NCI-H748 (cell line): ENCODE measurements around the gene HACD4.

Source experiments
- DNase-seq: peaks from one replicate; lab custom pipeline; 2025; ENCODE audit not compliant: unreplicated experiment; lab: John Stamatoyannopoulos, UW

Gene HACD4, protein sequence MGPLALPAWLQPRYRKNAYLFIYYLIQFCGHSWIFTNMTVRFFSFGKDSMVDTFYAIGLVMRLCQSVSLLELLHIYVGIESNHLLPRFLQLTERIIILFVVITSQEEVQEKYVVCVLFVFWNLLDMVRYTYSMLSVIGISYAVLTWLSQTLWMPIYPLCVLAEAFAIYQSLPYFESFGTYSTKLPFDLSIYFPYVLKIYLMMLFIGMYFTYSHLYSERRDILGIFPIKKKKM

DNA sequence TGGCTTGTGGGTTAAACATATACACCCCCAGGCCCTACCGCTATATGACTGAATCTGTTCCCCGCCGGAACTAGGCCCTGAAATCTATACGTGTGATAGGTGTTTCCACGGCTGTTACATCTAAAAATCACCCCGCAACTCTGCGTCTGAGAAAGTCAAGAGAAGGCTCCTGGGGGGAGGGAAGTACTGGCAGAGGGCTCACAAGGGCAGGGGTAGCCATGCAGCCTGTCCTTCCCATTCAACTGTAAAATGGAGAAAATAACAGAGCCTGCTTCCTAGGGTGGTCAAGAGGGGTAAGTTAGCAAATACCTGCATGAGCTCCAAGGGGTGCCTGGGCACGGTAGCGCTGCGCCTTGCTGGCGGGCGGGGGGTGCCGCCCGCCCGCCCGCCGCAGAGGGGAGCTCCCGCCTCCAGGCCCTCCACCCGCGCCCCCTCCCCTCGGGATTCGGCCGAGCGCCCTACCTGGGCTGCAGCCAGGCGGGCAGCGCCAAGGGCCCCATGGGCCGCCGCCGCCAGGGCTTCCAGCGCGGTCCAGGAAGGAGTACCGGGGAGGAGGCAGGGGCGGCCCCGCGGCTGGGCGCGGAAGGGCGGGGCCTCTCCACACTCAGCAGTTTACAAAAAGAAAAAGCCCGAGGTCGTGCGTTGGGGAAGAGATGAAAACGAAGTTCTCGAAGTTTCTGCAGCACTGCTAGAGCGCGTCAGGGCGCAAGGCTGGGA, at the start of gene HACD4:
Gene HACD4 (minus strand): TSS at position 550 of the 717 bp plus-strand sequence. CDS start 50 bp downstream, at position 500.
- DNase-seq = peak; percentile 42

DNA sequence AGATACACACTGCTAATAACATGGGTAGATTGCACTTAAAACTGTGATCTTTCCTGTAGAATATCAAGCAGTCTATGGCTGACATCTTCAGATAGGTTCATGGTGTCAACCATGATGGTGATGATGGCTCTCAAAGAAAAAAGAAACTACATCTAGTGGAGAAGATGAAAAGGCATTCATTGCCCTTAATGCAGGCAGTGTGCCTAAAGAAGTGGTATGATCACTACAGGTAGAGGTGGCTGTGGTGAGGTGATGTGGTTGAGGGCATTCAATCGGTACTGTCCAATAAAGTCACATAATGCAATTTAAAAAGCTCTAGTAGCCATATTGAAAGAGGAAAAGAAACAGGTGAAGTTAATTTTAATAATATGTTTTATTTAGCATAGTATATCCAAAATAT, 49.4 kb upstream of the HACD4 start:
- no peak for DNase-seq

DNA sequence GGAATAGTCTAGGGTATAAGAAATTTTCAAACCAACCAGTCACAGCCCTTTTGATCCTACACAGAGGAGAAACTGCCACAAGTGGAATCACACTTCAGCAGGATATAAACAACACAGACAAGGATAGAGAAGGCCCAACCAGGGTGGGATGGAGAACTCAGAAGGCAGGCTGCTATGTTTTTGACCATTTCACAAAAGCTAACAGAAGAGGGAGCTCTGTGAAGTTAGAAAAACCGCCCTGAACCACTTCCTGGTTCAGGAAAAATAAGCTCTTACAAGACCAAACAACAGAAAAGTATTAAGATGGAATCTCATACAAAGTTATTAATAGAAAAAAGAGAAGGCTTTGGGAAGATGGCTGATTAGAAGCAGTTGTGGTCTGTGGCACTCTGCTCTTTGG, 47.3 kb upstream of the HACD4 start:
- DNase-seq = no peak

DNA sequence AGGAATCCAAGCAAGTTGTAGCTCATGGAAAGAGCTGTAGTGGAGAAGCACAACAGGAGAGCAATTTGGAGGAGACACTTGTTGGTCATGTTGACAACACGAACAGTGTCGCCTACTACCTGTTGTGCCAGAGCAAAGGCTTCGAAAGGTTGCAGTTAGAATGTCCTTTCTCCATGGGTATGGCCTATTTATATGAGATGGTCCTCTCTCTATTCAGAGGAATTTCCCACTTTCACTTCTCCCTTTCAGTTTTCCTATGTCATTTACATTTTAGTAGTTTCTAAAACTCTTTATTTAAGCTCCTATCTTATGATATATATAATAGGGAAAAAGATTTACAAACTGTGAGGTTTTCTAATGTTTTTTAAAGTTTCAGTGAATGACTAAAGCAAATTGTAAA, 46.3 kb upstream of the HACD4 start, which contains the start of gene IFNB1:
Gene IFNB1 (minus strand): TSS at position 162 of the 400 bp plus-strand sequence. CDS start 73 bp downstream, at position 89.
- DNase-seq = no peak

DNA sequence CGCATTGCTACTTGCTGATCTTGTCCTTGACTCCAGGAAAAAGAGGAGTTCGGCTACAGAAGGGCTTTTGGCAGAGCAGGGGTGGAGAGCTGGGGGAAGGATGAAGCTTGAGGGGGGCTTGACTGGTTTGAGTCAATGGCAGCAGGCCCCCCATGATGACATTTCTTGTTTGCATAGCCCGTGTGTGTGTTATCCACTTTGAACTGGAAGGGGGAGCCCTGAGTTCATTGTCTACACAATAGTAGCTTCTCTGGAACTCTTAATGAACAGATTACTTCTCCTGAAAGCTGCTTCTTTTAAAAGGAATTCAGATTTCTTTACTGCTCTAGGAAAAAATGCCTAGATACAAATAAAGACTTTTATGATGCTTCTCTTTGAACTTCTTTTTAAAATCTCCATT, 44.0 kb upstream of the HACD4 start:
- DNase-seq = no peak

DNA sequence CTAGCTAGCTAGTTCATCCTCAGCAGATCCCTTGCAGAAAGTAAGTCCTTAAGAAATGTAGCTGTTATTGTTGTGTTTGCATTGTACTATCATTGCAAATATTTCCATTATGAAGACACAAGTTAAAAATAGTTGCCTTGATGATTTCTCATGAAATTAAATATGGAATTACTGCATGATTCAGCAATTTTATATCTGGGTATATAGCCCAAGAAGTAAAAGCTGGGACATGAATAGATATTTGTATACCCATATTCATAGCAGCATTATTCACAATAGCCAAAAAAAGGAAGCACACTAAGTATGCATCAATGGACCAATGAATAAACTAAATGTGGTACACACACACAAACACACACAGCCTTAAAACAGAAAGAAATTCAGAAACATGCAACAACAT, 39.5 kb upstream of the HACD4 start:
- DNase-seq = no peak

DNA sequence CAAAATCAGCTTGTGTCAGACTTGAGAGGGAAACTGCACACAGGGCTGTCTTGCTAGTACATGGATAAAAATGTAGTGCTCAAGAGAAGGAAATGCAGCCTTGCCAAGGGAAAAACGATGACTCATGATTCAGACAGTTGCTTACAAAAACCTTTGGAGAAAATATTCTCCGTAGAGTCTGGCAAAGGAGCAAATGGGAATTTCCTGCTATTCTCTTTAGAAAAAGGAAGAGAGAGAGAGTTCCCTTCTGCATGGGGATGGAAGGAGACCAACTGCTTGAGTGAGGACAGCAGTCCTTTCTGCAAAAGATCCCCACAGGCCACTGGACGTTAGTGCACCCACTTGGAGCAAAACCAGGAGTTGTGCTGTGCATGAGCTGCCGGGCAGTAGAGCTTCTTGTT, 38.7 kb upstream of the HACD4 start:
- no peak for DNase-seq

DNA sequence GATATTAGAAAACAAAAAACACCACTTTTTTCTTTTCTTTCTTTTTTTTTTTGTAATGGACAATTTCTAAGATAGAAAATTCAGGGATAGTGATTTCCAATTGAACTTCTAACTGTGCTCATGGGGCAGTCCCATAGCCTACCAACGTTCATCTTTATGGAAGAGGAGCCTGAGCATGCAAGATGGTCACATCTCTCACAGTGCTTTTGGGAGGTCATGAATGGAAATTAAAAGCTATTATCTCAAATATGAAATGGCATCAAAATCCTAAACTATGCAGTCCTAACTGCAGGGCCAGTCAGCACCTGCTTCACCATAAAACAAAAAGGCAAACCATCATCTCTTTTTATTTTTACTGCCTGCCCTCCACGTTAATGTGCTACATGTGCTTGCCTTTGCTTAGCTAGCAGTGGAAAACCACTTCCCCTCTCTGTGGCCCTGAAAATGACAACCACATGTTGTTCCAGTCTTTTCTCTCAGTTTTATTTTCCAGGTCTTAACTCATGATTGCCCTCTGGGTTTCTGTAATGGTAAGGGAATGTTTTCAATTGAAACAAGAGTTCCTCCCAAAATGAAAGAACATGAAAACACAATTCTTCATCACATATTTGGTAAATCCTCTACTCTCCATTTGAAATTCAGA, 29.6 kb upstream of the HACD4 start:
- no peak for DNase-seq

DNA sequence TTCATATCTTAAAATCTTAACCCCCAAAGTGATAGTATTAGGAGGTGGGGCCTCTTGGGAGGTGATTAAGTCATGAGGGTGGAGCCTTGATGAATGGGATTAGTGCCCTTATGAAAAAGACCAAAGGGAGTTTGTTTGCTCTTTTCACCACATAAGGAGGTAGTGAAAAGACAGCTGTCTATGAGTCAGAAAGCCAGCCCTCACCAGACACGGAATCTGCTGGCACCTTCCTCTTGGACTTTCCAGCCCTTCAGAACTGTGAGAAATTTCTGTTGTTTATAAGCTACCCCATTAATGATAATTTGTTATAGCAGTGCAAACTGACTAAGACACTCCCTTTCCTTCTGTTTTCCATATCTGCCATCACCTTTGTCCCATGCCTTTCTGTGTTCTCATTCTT, 25.5 kb upstream of the HACD4 start:
- peak; percentile 37 for DNase-seq

DNA sequence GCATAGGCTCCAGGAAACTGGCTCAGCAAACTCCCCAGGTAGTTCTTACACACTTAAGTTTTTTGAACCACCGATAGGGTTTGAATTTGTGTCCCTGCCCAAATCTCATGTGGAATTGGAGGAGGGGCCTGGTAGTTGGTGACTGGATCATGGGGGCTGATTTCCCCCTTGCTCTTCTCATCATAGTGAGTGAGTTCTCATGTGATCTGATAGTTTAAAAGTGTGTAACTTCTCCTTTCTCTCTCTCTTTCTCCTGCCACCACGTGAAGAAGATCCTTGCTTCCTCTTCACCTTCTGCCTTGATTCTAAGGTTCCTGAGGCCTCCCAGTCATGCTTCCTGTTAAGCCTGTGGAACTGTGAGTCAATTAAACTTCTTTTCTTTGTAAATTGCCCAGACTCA, 22.4 kb upstream of the HACD4 start:
- DNase-seq = no peak

DNA sequence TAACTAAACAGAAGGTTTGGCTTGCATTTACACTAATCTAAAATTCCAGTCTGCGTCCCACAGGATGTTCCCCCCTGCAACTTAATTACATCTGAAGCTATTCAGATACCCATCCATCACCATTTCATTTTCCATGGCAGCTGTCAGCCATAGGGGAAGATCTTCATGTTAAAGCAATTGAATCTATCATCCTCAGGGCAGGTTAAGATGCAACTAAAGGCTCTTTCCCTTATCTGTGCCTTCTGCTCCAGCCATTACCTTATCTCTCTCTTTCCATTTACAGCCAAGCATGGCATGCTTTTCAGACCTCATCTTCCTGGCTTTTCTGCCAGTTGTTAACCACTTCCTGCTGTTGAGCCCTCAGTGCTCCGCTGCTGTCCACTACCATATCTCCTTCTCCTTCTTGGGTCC, 15.8 kb upstream of the HACD4 start:
- DNase-seq = no peak

DNA sequence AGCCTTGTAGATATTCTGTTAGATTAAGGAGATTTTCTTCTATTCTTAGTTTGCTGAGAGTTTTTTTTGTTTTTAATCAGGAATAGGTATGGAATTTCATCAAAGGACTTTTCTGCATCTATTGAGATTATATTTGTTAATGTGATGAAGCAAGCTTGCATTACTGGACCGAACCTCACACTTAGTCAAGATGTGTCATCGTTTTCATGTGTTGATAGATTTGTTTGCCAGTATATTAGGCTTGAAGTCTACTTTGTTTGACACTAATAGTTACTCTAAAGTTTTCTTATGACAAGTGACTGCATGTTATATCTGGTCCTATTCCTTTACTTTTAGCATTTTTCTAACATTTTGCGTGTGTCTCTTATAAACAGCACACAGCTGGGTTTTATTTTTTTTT, 12.4 kb upstream of the HACD4 start:
- DNase-seq = no peak

DNA sequence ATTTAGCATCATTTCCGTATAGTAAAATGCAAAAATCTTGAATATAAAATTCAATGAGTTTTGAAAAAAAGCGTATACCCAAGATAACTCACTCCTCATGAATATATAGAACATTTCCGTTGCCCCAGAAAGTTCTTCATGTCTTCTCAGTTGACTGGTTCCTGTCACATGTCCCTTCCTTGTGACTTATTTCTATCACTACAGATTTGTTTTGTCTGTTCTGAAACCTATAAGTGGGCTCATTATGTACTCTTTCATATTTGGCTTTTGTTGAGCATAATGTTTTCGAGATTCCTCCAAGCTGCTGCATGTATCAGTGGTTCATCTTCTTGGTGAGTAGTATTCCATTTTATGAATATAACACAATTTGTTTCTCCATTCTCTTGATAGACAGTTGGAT, 11.0 kb upstream of the HACD4 start:
- DNase-seq = no peak

DNA sequence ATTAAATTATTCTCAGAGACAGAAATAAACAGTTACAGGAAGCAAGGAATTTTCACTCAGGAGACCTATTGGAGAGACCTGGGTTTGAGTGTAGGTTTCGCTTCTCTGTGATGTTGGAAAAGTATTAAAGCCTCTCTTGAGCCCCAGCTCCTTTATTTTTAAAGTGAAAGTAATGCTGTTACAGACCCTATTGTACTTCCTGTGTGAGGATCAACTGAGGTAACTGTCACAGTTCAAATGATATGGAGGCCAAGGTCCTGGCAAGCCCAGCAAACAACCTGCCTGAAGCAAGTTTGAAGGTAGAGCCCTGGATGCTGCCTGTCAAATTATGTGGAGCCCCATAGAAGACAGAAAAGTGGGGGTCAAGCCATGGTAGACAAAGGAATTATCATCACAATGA, 7.9 kb upstream of the HACD4 start:
- DNase-seq = no peak

DNA sequence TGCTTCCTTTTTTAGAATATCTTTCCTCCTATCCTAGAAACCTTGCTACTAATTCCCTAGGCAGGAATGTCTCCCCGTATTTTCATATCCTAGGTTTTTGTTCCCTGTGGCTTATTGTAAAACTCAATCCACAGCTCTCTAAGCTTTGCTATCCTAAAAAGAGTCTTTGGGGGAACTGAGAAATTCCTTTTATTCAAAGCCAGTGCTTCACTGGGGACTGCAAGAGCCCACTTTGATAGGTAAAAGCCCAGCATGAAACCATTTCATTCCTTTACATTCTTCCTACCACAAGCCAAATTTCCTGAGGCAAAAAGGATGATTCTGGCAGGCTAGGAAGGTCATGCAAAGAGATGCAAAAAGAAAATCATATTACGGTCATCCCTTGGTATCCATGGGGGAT, 5.8 kb upstream of the HACD4 start:
- no peak for DNase-seq

DNA sequence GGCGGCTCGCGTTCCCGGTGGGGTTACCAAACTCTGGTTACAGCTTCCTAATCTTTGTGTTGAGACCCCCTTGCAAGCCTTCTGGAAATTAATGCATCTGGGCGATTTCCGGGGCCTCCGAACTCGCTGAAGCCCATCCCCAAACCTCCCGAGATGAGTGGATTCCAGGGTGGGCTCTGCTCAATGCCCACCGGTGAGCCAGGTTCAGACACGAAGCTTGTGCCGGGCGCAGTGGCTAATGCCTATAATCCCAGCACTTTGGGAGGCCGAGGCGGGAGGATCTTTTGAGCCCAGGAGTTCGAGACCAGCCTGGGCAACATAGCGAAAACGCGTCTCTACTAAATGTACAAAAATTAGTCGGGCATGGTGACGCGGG, 356 bp upstream of the HACD4 start:
- no peak for DNase-seq

DNA sequence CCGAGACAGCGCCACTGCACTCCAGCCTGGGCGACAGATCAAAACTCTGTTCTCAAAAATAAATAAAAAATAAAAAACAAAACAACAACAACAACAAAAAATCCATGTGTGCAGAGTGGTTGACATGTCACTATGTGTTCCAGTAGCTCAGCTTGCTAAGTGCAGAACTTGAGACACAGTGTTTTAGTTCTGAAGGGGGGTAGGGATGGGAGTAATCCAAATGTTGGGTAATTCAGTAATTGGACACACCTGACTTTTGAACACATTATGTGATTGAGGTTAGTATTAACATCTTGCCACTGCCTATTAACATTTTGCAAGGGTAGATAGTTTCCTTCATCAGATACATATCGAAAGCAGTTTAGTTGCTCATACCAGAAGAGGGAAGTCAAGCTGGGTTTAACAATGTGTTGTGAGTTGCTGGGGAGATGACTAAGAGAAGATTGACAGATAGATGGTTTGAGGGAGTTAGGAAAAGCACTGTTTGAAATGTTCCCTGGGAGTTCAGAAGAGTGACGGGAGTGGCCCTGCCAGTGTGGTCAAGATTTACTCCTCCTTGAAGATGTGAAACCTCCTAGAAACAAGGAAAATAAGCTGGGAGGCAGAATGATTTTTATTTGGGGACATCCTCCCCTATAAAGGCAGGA, 928 bp downstream of the HACD4 start:
- DNase-seq = no peak

DNA sequence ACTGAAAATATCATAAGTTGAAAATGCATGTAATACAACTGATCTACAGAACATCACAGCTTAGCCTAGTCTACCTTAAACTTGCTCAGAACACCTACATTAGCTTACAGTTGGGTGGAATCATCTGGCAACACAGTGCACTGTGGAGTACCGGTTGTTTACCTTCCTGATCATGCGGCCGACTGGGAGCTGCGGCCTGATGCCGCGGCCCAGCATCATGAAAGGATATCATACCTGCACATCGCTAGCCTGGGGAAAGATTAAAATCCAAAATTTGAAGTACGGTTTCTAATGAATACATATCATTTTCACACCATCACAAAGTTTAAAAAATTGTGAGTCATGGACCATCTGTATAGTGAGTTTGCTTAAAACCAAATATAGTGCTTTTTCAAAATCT, 1.8 kb downstream of the HACD4 start:
- no peak for DNase-seq

DNA sequence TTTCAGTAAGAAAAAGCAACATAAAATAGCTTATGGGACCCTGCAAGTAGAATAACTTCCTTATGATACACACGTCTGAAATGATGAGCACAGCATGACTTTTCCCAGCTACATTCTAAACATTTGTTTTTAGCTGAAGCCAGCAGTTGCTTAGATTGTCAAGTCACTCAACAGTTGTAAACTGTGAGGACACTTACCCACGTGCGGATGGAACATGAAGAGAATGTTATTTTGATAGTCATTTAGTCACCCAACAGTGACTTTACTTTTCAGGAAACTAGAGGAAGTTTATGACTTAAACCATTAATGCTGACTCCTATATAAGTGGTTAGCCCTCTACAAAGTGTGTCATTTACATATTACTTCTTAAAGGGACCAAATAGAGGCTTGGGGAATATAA, 3.0 kb downstream of the HACD4 start:
- DNase-seq = no peak

DNA sequence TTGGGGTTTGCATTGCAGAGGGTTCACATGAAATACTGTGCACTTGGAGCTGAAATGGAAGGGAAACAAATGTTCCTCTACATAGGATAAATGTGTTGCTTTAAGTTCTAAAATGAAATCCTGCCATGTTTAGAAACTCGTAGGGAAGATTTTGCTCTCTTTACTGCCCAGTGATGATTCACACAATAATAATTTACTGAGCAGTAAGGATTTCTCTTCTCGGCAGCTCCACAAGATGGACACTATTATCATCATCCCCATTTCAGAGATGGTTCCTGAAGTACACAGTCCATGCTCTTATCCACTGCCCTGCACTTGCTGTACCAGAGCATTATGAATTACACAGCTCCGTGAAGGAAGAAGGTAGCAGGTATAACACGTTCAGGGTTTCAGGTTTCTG, 4.1 kb downstream of the HACD4 start:
- peak; percentile 6 for DNase-seq

DNA sequence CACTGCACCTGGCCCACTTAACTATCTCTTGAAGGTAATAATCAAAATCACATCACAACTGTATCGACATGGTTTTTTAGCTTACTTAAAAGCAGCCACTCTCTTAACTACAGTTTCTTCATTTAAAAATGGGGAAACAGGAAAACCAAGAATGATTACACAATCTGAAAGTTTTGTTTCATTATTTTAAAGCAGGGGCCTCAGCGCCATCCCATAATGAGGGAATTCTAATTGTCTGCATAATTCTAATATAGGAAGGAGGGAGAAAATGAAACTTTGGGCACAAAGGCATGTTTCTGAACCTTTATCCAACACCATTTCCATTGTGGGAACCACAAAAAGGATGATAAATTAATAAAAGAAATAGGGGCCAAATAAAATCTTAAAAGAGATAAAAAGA, 7.6 kb downstream of the HACD4 start:
- no peak for DNase-seq

DNA sequence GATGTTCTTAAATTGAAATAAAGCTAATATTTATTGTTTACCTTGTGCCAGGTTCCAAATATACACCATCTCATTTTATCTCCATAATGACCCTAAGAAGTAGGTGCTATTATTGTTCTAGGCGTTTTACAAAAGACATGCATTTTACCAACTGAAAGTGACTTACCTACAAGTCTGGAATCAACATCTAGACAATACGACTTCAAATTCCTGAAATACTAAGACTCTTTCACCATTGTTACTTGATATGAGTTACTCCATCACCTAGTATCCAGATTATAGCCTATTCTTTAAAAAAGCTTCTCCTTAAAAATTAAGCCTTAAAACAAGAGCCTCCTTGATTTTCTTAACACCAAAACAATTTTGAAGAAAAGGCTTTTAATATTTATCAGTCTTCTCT, 13.3 kb downstream of the HACD4 start:
- DNase-seq = no peak
